OCI-LY7 (cell line): ENCODE data around the gene PGK2. TPM values are rescaled to one million over a fixed set of nuclear protein-coding genes. Genes with fewer than 3 reads are reported as not detected.
"Not testable (repeated sequence)": the region's sequence is repeated elsewhere in the genome, so short reads cannot be mapped to it uniquely, and the experiment has no call there.

Experiments used
- BruUV-seq: library from RNA; stranded (reverse); fragments of 400-500 nt; replicated peaks from 2 replicates; lab custom pipeline; 2021; lab: Mats Ljungman, UMichigan
- CTCF ChIA-PET: fragments of 300-600 bp; sonication (Branson Sonifier 250); formaldehyde crosslinking; loops from one replicate; lab custom pipeline; 2022; ENCODE audit warnings: antibody characterized with exemption; ENCODE audit not compliant: unreplicated experiment; lab: Charles Lee
- POLR2A ChIA-PET: fragments of 300-600 bp; sonication (Branson Sonifier 250); formaldehyde crosslinking; loops from one replicate; lab custom pipeline; 2022; ENCODE audit warnings: antibody characterized with exemption; lab: Charles Lee
- DNase-seq: peaks from one replicate; pipeline ENCODE4 v3.0.0-alpha.2; 2015; ENCODE audit warnings: low spot score
- H2AFZ ChIP-seq: fragments of 200-600 bp; sonication (generic), shearing (Covaris generic); 2 replicates; pipeline ENCODE4 v1.6.1; 2014; ENCODE audit warnings: mild to moderate bottlenecking, antibody characterized with exemption, low read length, moderate library complexity
- H3K27ac ChIP-seq: fragments of 200-600 bp; sonication (generic); 2 replicates; pipeline ENCODE4 v1.5.1; 2014; ENCODE audit warnings: mixed run types, low read depth, mild to moderate bottlenecking, moderate library complexity, low read length, inconsistent platforms; ENCODE audit not compliant: poor library complexity, severe bottlenecking
- H3K36me3 ChIP-seq: fragments of 200-600 bp; sonication (generic); 2 replicates; pipeline ENCODE4 v1.6.1; 2014; ENCODE audit warnings: mild to moderate bottlenecking, antibody characterized with exemption, low read length, moderate library complexity, mixed read lengths; ENCODE audit not compliant: insufficient read depth
- H3K4me1 ChIP-seq: fragments of 200-600 bp; sonication (generic); 2 replicates; pipeline ENCODE4 v1.5.1; 2014; ENCODE audit warnings: mild to moderate bottlenecking, low read length; ENCODE audit not compliant: insufficient read depth, poor library complexity, severe bottlenecking
- H3K4me2 ChIP-seq: fragments of 200-600 bp; sonication (generic); 2 replicates; pipeline ENCODE4 v1.6.1; 2014; ENCODE audit warnings: mild to moderate bottlenecking, low read length
- H3K4me3 ChIP-seq: fragments of 200-600 bp; sonication (generic); 2 replicates; pipeline ENCODE4 v1.5.1; 2014; ENCODE audit warnings: mild to moderate bottlenecking, low read depth, low read length; ENCODE audit not compliant: poor library complexity, severe bottlenecking
- H3K79me2 ChIP-seq: fragments of 200-600 bp; sonication (generic); 2 replicates; pipeline ENCODE4 v1.6.1; 2016; ENCODE audit warnings: low read depth, mild to moderate bottlenecking, low read length, moderate library complexity, mixed read lengths; ENCODE audit not compliant: insufficient read depth
- H3K9me2 ChIP-seq: fragments of 200-600 bp; sonication (generic); 2 replicates; pipeline ENCODE4 v1.6.1; 2016; ENCODE audit warnings: mild to moderate bottlenecking, low read length, mixed read lengths; ENCODE audit not compliant: insufficient read depth
- H3K9me3 ChIP-seq: fragments of 200-600 bp; sonication (generic); 2 replicates; pipeline ENCODE4 v1.6.1; 2014; ENCODE audit warnings: mild to moderate bottlenecking, mixed run types, low read length, mixed read lengths
- H4K20me1 ChIP-seq: fragments of 200-600 bp; sonication (generic); 2 replicates; pipeline ENCODE4 v1.6.1; 2014; ENCODE audit warnings: mild to moderate bottlenecking, antibody characterized with exemption, low read length, moderate library complexity, mixed read lengths; ENCODE audit not compliant: insufficient read depth
- EZH2phosphoT487 ChIP-seq: fragments of 200-600 bp; sonication (generic); IDR thresholded peaks from 2 replicates; pipeline ENCODE4 v1.6.1; 2018; ENCODE audit warnings: low read depth, borderline replicate concordance, mild to moderate bottlenecking, mixed run types, antibody characterized with exemption, low read length, moderate library complexity, mixed read lengths
- intact Hi-C: fragments of 100-400 bp; cut with micrococcal nuclease; formaldehyde crosslinking; loops from one replicate; pipeline ENCODE4 v1.10.0; 2022; ENCODE audit not compliant: unreplicated experiment
- total RNA-seq, 2 experiments: library from RNA; depleted of rRNA in 1 of 2; stranded (reverse); fragments of >200 nt in 1 of 2; shearing (Covaris generic) in 1 of 2; gene quantifications; 2 replicates each; pipeline ENCODE4 v1.2.3, GENCODE V29; 2014 to 2022
- TF ChIP-seq, protein P1 (sequence below): fragments of 200-600 bp; sonication (generic); conservative IDR thresholded peaks from 2 replicates; pipeline ENCODE4 v1.5.1; 2014; ENCODE audit warnings: mild to moderate bottlenecking, antibody characterized with exemption, low read length, moderate library complexity, mixed read lengths

Gene PGK2
- total RNA-seq, 2 experiments from 2014 or later = not detected

- Histone ChIP-seq H4K20me1 (no peaks in the 10 kb centered on the region), H3K4me3 (no peak overlapping the region), H3K27ac (no peak overlapping the region), H3K4me2 (no peak overlapping the region), H3K4me1 (no peaks in the 10 kb centered on the region), H3K9me2 (no peaks in the 10 kb centered on the region), H3K79me2 (no peaks in the 10 kb centered on the region), H2AFZ (no peak overlapping the region), H3K9me3 (no peaks in the 10 kb centered on the region), H3K36me3 (no peaks in the 10 kb centered on the region)
- intact Hi-C loops = no loop called here
- POLR2A ChIA-PET = no interaction called here
- no peak for DNase-seq
- CTCF ChIA-PET = no interaction called here
- BruUV-seq = no TSS peak
- TF ChIP-seq, protein P1, sequence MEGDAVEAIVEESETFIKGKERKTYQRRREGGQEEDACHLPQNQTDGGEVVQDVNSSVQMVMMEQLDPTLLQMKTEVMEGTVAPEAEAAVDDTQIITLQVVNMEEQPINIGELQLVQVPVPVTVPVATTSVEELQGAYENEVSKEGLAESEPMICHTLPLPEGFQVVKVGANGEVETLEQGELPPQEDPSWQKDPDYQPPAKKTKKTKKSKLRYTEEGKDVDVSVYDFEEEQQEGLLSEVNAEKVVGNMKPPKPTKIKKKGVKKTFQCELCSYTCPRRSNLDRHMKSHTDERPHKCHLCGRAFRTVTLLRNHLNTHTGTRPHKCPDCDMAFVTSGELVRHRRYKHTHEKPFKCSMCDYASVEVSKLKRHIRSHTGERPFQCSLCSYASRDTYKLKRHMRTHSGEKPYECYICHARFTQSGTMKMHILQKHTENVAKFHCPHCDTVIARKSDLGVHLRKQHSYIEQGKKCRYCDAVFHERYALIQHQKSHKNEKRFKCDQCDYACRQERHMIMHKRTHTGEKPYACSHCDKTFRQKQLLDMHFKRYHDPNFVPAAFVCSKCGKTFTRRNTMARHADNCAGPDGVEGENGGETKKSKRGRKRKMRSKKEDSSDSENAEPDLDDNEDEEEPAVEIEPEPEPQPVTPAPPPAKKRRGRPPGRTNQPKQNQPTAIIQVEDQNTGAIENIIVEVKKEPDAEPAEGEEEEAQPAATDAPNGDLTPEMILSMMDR = no peak
- no peak for TF ChIP-seq EZH2phosphoT487
Measured at GRCh38 chr6:49799090-49799489, 12.0 kb upstream of the PGK2 start.

- BruUV-seq, H3K4me3 ChIP-seq, H3K79me2 ChIP-seq, CTCF ChIA-PET, H3K4me2 ChIP-seq, H3K4me1 ChIP-seq, H3K9me2 ChIP-seq, DNase-seq, H2AFZ ChIP-seq, H3K9me3 ChIP-seq, H4K20me1 ChIP-seq, H3K27ac ChIP-seq, intact Hi-C loops, H3K36me3 ChIP-seq, POLR2A ChIA-PET: not testable (repeated sequence)
Measured at GRCh38 chr6:49796842-49797455, 9.9 kb upstream of the PGK2 start.

DNA sequence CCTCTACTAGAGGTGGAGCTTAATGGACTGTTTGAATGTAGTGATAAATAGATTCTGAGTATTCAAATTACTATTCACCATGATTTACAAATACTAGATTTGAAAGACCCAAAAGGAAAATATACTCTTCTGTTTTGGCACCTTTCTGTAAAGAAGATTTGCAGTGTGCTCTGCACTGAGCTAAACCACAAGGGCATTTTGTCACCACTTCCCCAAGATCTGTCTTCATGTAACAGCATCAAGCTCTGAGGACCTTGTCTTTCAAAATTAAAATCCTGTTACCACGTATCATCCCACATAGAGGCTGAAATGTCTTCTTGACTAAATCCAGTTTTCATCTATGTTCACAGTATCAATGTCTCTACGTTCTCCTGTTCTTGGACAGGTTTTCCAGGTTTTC is 3.3 kb upstream of the PGK2 start:
- no peaks in the 10 kb centered on the region for H4K20me1 ChIP-seq
- ChIA-PET POLR2A (interaction anchor here (0.7 kb wide), 1 partner anchor 447 kb away, joined by 3 read pairs; no protein-coding TSS in a partner anchor), CTCF (no interaction called here)
- no peaks in the 10 kb centered on the region for H3K36me3 ChIP-seq
- intact Hi-C loops = no loop called here
- no peaks in the 10 kb centered on the region for H3K79me2 ChIP-seq
- no peak overlapping the region for H2AFZ ChIP-seq
- BruUV-seq = no TSS peak
- H3K4me3 ChIP-seq = no peak overlapping the region
- TF ChIP-seq EZH2phosphoT487 = no peak
- TF ChIP-seq, protein P1 = no peak
- no peaks in the 10 kb centered on the region for H3K4me1 ChIP-seq
- DNase-seq = no peak
- H3K4me2 ChIP-seq = no peak overlapping the region
- H3K9me2 ChIP-seq = no peaks in the 10 kb centered on the region
- H3K27ac ChIP-seq = no peak overlapping the region
- H3K9me3 ChIP-seq = no peaks in the 10 kb centered on the region
